K562 (cell line): ENCODE data around the gene PACS2.

Experiments
- CREB3 ChIP-seq: fragments of 450-650 bp; conservative IDR thresholded peaks from 2 replicates; pipeline ENCODE4 v1.6.1; 2016; ENCODE audit warnings: missing genetic modification characterization, low read depth, mild to moderate bottlenecking, missing compliant biosample characterization, moderate library complexity
- CTCF ChIP-seq, 3 experiments: IDR thresholded peaks in 2 of 3; conservative IDR thresholded peaks in 1 of 3; 2 replicates each; pipeline ENCODE4 v1.5.1; 2011 to 2012; ENCODE audit warnings: low read length in 3 of 3, mild to moderate bottlenecking in 3 of 3, control low read depth in 2 of 3, improper control_type of control experiment in 1 of 3, inconsistent platforms in 1 of 3, low read depth in 1 of 3, mixed read lengths in 1 of 3, moderate library complexity in 1 of 3; ENCODE audit not compliant: insufficient read depth in 2 of 3
- EP300 ChIP-seq: IDR thresholded peaks from 2 replicates; pipeline ENCODE4 v1.6.1; 2012; ENCODE audit warnings: low read length, improper control_type of control experiment
- HMGN3 ChIP-seq: IDR thresholded peaks from 2 replicates; pipeline ENCODE4 v1.6.1; 2011; ENCODE audit warnings: borderline replicate concordance, low read depth, mild to moderate bottlenecking, mixed read lengths, low read length; ENCODE audit not compliant: insufficient read length; ENCODE audit errors: extremely low read depth
- HOMEZ ChIP-seq: fragments of 250-450 bp; sonication (Bioruptor Pico); IDR thresholded peaks from 2 replicates; pipeline ENCODE4 v1.4.0; 2020; ENCODE audit warnings: mild to moderate bottlenecking, moderate library complexity
- KAT7 ChIP-seq: sonication (generic); formaldehyde crosslinking; IDR thresholded peaks from 2 replicates; pipeline ENCODE4 v1.8.0; 2022; ENCODE audit warnings: missing genetic modification reagents, mild to moderate bottlenecking, borderline replicate concordance
- KLF16 ChIP-seq: IDR thresholded peaks from 2 replicates; pipeline ENCODE4 v1.6.1; 2016; ENCODE audit warnings: antibody characterized with exemption
- NR4A1 ChIP-seq, 2 experiments: fragments of 250-450 bp in 1 of 2; fragments of 450-650 bp in 1 of 2; sonication (Bioruptor Pico) in 1 of 2; IDR thresholded peaks; 2 replicates each; pipeline versions ENCODE4 v1.4.0 to v1.6.1; 2016 to 2020; ENCODE audit warnings: mild to moderate bottlenecking in 2 of 2, missing compliant biosample characterization in 1 of 2, missing genetic modification characterization in 1 of 2, moderate library complexity in 1 of 2
- RAD21 ChIP-seq, 2 experiments: fragments of 250-450 bp in 1 of 2; fragments of 450-650 bp in 1 of 2; sonication (Bioruptor Pico) in 1 of 2; formaldehyde crosslinking in 1 of 2; IDR thresholded peaks in 1 of 2; conservative IDR thresholded peaks in 1 of 2; 2 replicates each; pipeline versions ENCODE4 v1.4.0 to v1.8.0; 2020 to 2022; ENCODE audit warnings: mild to moderate bottlenecking in 2 of 2, moderate library complexity in 1 of 2
- SREBF2 ChIP-seq: sonication (generic); formaldehyde crosslinking; IDR thresholded peaks from 2 replicates; pipeline ENCODE4 v1.4.0; 2020; ENCODE audit warnings: mild to moderate bottlenecking, missing genetic modification reagents
- TEAD2 ChIP-seq: fragments of 450-650 bp; IDR thresholded peaks from 2 replicates; pipeline ENCODE4 v1.6.1; 2016; ENCODE audit warnings: missing genetic modification characterization, control low read depth, missing compliant biosample characterization
- ZBTB49 ChIP-seq: sonication (generic); formaldehyde crosslinking; IDR thresholded peaks from 2 replicates; pipeline ENCODE4 v1.8.0; 2022; ENCODE audit warnings: missing genetic modification reagents, mild to moderate bottlenecking, borderline replicate concordance
- ZNF280B ChIP-seq: fragments of 250-450 bp; sonication (Bioruptor Pico); IDR thresholded peaks from 2 replicates; pipeline ENCODE4 v1.5.1; 2021; ENCODE audit warnings: mild to moderate bottlenecking

- no peak for TF ChIP-seq ZBTB49 (CRISPR knock-in tag)
- no peak for TF ChIP-seq CREB3 (tag)
- no peak for TF ChIP-seq CTCF (IDR thresholded peaks at IDR 0.05 in 2 of 3, conservative IDR thresholded peaks at IDR 0.05 in 1 of 3; ENCODE audit: insufficient read depth in 2 of 3, low read depth in 1 of 3, low read length in 3 of 3)
- no peak for TF ChIP-seq EP300
- no peak for TF ChIP-seq HOMEZ (CRISPR knock-in tag)
- TF ChIP-seq NR4A1 (CRISPR knock-in tag; IDR thresholded peaks at IDR 0.05) = no peak
- no peak for TF ChIP-seq NR4A1 (tag; IDR thresholded peaks at IDR 0.05)
- TF ChIP-seq SREBF2 (CRISPR knock-in tag) = no peak
- no peak for TF ChIP-seq RAD21 (CRISPR knock-in tag; conservative IDR thresholded peaks at IDR 0.05 in 1 of 2, IDR thresholded peaks at IDR 0.05 in 1 of 2)
- TF ChIP-seq KLF16 = no peak
- no peak for TF ChIP-seq HMGN3
- no peak for TF ChIP-seq ZNF280B (CRISPR knock-in tag)
- TF ChIP-seq KAT7 (CRISPR knock-in tag) = no peak
- TF ChIP-seq TEAD2 (tag) = no peak
These were observed 126.4 kb downstream of the PACS2 start for GRCh38 chr14:105440992-105441391.
